MM.1S (cell line): ENCODE results near the gene NDST1.

Experiments
- DNase-seq: peaks from one replicate; pipeline ENCODE4 v3.0.0-alpha.2; 2015
- H2AFZ ChIP-seq: fragments of 300-600 bp; sonication (generic); 2 replicates; pipeline ENCODE4 v1.6.0; 2016; ENCODE audit warnings: antibody characterized with exemption, low read length
- H3F3A ChIP-seq: fragments of 300-600 bp; sonication (generic); 2 replicates; pipeline ENCODE4 v1.6.1; 2016; ENCODE audit warnings: mild to moderate bottlenecking, antibody characterized with exemption, low read length, moderate library complexity, mixed read lengths; ENCODE audit not compliant: insufficient read depth
- H3K27ac ChIP-seq: fragments of 300-600 bp; sonication (generic); 2 replicates; pipeline ENCODE4 v1.5.1; 2016; ENCODE audit warnings: mild to moderate bottlenecking, low read length
- H3K27me3 ChIP-seq: fragments of 300-600 bp; sonication (generic); replicated peaks from 2 replicates; pipeline ENCODE4 v1.6.0; 2016; ENCODE audit warnings: low read length; ENCODE audit not compliant: insufficient read depth
- H3K36me3 ChIP-seq: fragments of 300-600 bp; sonication (generic); replicated peaks from 2 replicates; pipeline ENCODE4 v1.6.1; 2016; ENCODE audit warnings: mild to moderate bottlenecking, low read length, mixed read lengths; ENCODE audit not compliant: insufficient read depth
- H3K4me1 ChIP-seq: fragments of 300-600 bp; sonication (generic); 2 replicates; pipeline ENCODE4 v1.6.1; 2016; ENCODE audit warnings: low read length, mixed read lengths
- H3K4me2 ChIP-seq: fragments of 300-600 bp; sonication (generic); 2 replicates; pipeline ENCODE4 v1.6.0; 2016; ENCODE audit warnings: low read depth, low read length
- H3K4me3 ChIP-seq: fragments of 300-600 bp; sonication (generic); 2 replicates; pipeline ENCODE4 v1.5.1; 2016; ENCODE audit warnings: low read length, mixed read lengths
- H3K79me2 ChIP-seq: fragments of 300-600 bp; sonication (generic); 2 replicates; pipeline ENCODE4 v1.6.1; 2016; ENCODE audit warnings: mixed run types, low read length, mixed read lengths
- H3K9ac ChIP-seq: fragments of 300-600 bp; sonication (generic); 2 replicates; pipeline ENCODE4 v1.6.1; 2016; ENCODE audit warnings: low read length, mixed read lengths
- H3K9me2 ChIP-seq: fragments of 300-600 bp; sonication (generic); replicated peaks from 2 replicates; pipeline ENCODE4 v1.6.1; 2016; ENCODE audit warnings: mild to moderate bottlenecking, low read length, mixed read lengths; ENCODE audit not compliant: insufficient read depth
- H3K9me3 ChIP-seq: fragments of 300-600 bp; sonication (generic); replicated peaks from 2 replicates; pipeline ENCODE4 v1.6.1; 2016; ENCODE audit warnings: mild to moderate bottlenecking, low read length, mixed read lengths; ENCODE audit not compliant: insufficient read depth
- H4K20me1 ChIP-seq: fragments of 300-600 bp; sonication (generic); 2 replicates; pipeline ENCODE4 v1.6.1; 2016; ENCODE audit warnings: mild to moderate bottlenecking, low read length, moderate library complexity, mixed read lengths; ENCODE audit not compliant: insufficient read depth
- CTCF ChIP-seq: fragments of 300-600 bp; sonication (generic); IDR thresholded peaks from 2 replicates; pipeline ENCODE4 v1.5.1; 2016; ENCODE audit warnings: antibody characterized with exemption, low read length, mixed read lengths
- EZH2 ChIP-seq: fragments of 300-600 bp; sonication (generic); optimal IDR thresholded peaks from 2 replicates; pipeline ENCODE3; 2017; ENCODE audit warnings: low read depth, mild to moderate bottlenecking, antibody characterized with exemption, low read length, mixed read lengths
- EZH2phosphoT487 ChIP-seq: fragments of 300-600 bp; sonication (generic); IDR thresholded peaks from 2 replicates; pipeline ENCODE4 v1.6.1; 2018; ENCODE audit warnings: antibody characterized with exemption, low read length

NDST1 gene

GRCh38 chr5:150554857-150555256, 46.9 kb downstream of the NDST1 start:
- H3K27me3 ChIP-seq: no peaks in the 10 kb centered on the region
- no peaks in the 10 kb centered on the region for H3K9me2 ChIP-seq
- no peaks in the 10 kb centered on the region for H4K20me1 ChIP-seq
- H3K4me3 ChIP-seq: no peak overlapping the region
- no peak overlapping the region for H3K9ac ChIP-seq
- H3K79me2 ChIP-seq: no peaks in the 10 kb centered on the region
- no peaks in the 10 kb centered on the region for H3K36me3 ChIP-seq
- H3K27ac ChIP-seq: no peak overlapping the region
- no peaks in the 10 kb centered on the region for H3F3A ChIP-seq
- TF ChIP-seq EZH2phosphoT487 (no peak), EZH2 (no peak), CTCF (no peak)
- H2AFZ ChIP-seq: no peak overlapping the region
- peaks cover 9% of the 10 kb centered on the region for H3K4me1 ChIP-seq
- no peak for DNase-seq
- no peak overlapping the region for H3K4me2 ChIP-seq
- H3K9me3 ChIP-seq: no peaks in the 10 kb centered on the region

GRCh38 chr5:150556106-150556505, 48.2 kb downstream of the NDST1 start:
- Histone ChIP-seq H3K9me3 (no peaks in the 10 kb centered on the region), H3K36me3 (no peaks in the 10 kb centered on the region), H3K79me2 (no peaks in the 10 kb centered on the region), H3K4me2 (no peak overlapping the region), H4K20me1 (no peaks in the 10 kb centered on the region), H3K4me3 (no peak overlapping the region), H3F3A (no peaks in the 10 kb centered on the region), H3K27ac (no peak overlapping the region), H3K4me1 (peaks cover 9% of the 10 kb centered on the region), H3K9ac (no peak overlapping the region), H3K27me3 (no peaks in the 10 kb centered on the region), H3K9me2 (no peaks in the 10 kb centered on the region), H2AFZ (no peak overlapping the region)
- DNase-seq: no peak
- TF ChIP-seq CTCF: no peak
- no peak for TF ChIP-seq EZH2phosphoT487
- no peak for TF ChIP-seq EZH2

GRCh38 chr5:150556859-150557508, 49.1 kb downstream of the NDST1 start:
- DNase-seq: no peak
- H3K79me2 ChIP-seq: no peaks in the 10 kb centered on the region
- H3K9me3 ChIP-seq: no peaks in the 10 kb centered on the region
- no peaks in the 10 kb centered on the region for H4K20me1 ChIP-seq
- no peak overlapping the region for H3K4me3 ChIP-seq
- no peak for TF ChIP-seq CTCF
- no peak for TF ChIP-seq EZH2phosphoT487
- TF ChIP-seq EZH2: no peak
- no peaks in the 10 kb centered on the region for H3K36me3 ChIP-seq
- H3K27ac ChIP-seq: no peak overlapping the region
- H3K9ac ChIP-seq: no peak overlapping the region
- no peaks in the 10 kb centered on the region for H3K27me3 ChIP-seq
- H3K9me2 ChIP-seq: no peaks in the 10 kb centered on the region
- H2AFZ ChIP-seq: no peak overlapping the region
- no peak overlapping the region for H3K4me2 ChIP-seq
- H3F3A ChIP-seq: no peaks in the 10 kb centered on the region
- peaks cover 9% of the 10 kb centered on the region for H3K4me1 ChIP-seq
